Measurements from ENCODE around the gene HHATL. TPM values are rescaled to one million over a fixed set of nuclear protein-coding genes. Genes with fewer than 3 reads are reported as not detected.

HHATL gene
- total RNA-seq, 1 donor from 2014 or later, result not detected

DNA sequence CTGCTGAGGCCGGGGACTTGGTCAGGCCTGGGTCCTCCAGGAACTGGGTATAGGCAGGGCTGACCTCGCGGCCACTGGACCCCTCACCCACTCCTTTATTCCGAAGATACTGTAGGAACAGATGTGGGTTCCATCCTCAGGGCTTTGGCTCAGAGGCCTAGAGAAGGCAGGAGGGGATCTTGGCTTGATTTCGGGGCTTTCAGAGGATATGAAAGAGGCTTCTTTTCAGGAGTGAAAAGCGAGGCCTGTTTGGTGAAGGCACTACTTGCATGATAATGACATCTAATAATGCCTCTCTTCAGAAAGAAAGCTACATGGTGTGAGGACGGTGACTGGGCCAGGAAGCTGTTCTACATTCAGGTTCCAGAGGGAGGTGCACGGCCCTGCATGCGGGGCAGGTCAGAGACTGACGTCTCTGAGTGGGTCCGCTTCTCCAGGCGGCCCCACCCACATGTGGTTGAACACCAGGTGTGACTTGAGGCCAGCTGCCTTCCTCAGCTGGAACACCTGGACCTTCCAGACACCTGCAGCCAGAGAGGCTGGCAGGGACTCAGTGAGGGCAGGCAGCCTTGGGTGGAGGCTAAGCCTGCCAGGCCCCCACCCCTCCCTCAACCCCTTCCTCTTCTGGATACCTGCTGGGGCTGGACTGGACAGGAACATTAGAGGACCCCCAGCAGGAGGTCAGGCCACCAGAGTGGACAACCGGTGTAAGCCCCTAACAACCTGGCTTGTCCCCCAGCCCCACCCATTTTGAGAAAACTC is 31.1 kb upstream of the HHATL start:
- Mint-ChIP-seq H3K36me3 (ENCODE audit: insufficient read depth) (no peaks in the 10 kb centered on the region), H3K27me3 (no peaks in the 10 kb centered on the region), H3K27ac (no peak overlapping the region), H3K4me1 (ENCODE audit: low read depth) (peaks cover 9% of the 10 kb centered on the region), H3K9me3 (ENCODE audit: low read depth) (peaks cover 3% of the 10 kb centered on the region), H3K4me3 (ENCODE audit: low read depth) (no peak overlapping the region)
- no peak for DNase-seq (ENCODE audit: low spot score, unreplicated experiment)
- TF ChIP-seq, protein P1, sequence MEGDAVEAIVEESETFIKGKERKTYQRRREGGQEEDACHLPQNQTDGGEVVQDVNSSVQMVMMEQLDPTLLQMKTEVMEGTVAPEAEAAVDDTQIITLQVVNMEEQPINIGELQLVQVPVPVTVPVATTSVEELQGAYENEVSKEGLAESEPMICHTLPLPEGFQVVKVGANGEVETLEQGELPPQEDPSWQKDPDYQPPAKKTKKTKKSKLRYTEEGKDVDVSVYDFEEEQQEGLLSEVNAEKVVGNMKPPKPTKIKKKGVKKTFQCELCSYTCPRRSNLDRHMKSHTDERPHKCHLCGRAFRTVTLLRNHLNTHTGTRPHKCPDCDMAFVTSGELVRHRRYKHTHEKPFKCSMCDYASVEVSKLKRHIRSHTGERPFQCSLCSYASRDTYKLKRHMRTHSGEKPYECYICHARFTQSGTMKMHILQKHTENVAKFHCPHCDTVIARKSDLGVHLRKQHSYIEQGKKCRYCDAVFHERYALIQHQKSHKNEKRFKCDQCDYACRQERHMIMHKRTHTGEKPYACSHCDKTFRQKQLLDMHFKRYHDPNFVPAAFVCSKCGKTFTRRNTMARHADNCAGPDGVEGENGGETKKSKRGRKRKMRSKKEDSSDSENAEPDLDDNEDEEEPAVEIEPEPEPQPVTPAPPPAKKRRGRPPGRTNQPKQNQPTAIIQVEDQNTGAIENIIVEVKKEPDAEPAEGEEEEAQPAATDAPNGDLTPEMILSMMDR (IDR thresholded peaks at IDR 0.05; ENCODE audit: unreplicated experiment), result no peak

DNA sequence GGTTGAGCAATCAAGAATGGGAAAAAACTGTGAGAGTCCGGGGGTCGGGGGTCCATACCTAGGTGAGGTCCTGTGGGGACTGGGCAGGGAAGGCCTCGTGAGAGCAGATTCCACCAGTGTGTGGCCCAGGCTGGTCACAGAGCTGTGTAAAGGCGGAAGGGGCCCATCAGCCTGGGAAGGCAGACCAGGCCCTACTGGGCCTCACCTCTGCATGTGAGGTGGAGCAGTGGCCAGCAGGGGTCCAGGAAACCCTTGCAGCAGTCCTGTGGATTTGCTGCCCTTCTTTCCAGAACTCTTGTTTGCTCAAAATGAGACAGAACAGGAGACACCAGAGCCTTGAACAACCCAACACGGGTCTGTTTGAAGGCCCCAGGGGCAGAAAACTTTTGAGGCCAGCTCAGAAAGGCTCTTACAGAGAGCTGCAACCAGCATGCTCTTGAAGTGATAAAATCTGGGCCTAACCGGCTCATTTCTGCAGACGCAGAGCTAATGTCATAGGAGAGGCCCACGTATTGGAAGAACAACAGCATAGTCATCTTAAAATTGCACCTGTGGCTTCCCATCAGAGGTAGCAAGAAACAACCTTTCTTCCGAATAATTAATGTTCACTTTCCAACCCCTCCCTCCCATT is 30.3 kb upstream of the HHATL start:
- no peak for DNase-seq (ENCODE audit: low spot score, unreplicated experiment)
- Mint-ChIP-seq H3K9me3 (ENCODE audit: low read depth) (no peaks in the 10 kb centered on the region), H3K4me1 (ENCODE audit: low read depth) (peaks cover 9% of the 10 kb centered on the region), H3K4me3 (ENCODE audit: low read depth) (no peak overlapping the region), H3K36me3 (ENCODE audit: insufficient read depth) (no peaks in the 10 kb centered on the region), H3K27ac (no peak overlapping the region), H3K27me3 (peaks cover 2% of the 10 kb centered on the region)
- TF ChIP-seq, protein P1 (IDR thresholded peaks at IDR 0.05; ENCODE audit: unreplicated experiment), result peak; percentile 49

DNA sequence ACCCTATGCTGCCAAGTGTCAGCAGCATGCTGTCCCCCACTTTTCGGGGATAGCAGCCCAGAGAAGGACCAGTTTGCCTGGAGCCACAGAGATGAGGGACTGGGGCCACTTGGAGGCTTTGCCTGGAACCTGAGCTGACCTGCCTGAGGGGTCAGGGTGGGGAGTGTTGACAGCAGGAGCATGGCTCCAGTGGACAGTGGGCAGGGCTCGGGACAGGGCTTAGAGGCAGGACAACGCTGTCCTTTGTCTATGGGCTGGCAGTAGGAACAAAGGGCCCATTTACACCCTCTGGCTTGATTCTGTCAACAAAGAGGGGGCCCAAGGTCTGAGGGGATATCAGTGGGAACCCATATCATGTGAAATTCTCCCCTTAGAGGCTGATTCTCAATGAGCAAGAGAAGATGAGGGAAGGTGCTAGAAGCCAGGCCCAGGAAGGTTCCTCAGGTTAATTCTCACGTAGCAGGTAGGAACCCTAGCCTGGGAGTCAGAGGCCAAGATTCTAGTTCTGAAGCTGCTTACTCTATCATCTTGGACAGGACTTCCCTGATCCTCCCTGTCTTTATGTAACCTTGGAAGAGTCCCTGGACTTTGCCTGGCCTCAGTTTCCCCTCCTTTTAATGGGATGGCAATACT is 29.7 kb upstream of the HHATL start:
- Mint-ChIP-seq H3K27ac (peak overlapping the region; percentile 81), H3K4me1 (ENCODE audit: low read depth) (peaks cover 9% of the 10 kb centered on the region)

DNA sequence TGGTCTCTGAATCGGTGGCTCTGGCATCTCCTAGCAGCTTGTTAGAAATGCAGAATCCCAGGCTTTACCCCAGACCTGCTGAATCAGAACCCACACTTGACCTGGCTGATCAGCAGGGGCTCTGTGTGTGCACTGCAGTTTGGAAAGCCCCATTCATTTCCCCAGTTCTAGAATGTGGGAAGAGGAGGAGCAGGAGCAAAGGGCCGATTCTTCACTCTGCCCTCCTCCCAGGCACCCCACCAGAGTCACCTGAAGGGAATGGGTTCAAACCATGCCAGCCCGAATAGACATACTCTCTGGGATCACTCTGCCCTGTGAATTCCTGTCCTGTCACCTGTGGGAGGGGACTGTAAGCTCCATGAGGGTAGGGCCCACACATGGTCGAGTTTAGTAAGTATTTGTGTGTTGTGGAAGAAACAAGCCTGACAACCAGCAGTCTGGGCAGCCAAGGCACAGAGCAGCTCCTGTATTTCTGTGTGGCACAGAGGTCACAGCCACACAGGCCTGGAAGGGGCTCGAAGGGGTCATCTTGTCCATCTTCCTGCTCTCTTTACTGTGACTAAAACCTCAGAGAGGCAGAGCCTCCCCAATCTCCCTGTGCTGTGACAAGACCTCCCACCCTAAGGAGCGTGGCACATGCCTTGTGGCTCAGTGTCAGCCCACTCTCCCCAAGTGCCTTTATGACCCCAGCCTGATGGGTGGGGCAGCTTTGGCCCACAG is 29.0 kb upstream of the HHATL start:
- TF ChIP-seq, protein P1 (IDR thresholded peaks at IDR 0.05; ENCODE audit: unreplicated experiment), result no peak
- Mint-ChIP-seq H3K4me1 (ENCODE audit: low read depth) (peaks cover 9% of the 10 kb centered on the region), H3K4me3 (ENCODE audit: low read depth) (no peak overlapping the region), H3K27me3 (peaks cover 3% of the 10 kb centered on the region), H3K36me3 (ENCODE audit: insufficient read depth) (no peaks in the 10 kb centered on the region), H3K9me3 (ENCODE audit: low read depth) (no peaks in the 10 kb centered on the region), H3K27ac (peak overlapping the region; percentile 81)
- no peak for DNase-seq (ENCODE audit: low spot score, unreplicated experiment)

More for the DNA sequence above, 29.7 kb upstream of the HHATL start:
- no peak for DNase-seq (ENCODE audit: low spot score, unreplicated experiment)
- peaks cover 3% of the 10 kb centered on the region for H3K27me3 Mint-ChIP-seq
- no peak overlapping the region for H3K4me3 Mint-ChIP-seq (ENCODE audit: low read depth)
- no peaks in the 10 kb centered on the region for H3K36me3 Mint-ChIP-seq (ENCODE audit: insufficient read depth)
- no peaks in the 10 kb centered on the region for H3K9me3 Mint-ChIP-seq (ENCODE audit: low read depth)
- TF ChIP-seq, protein P1 (IDR thresholded peaks at IDR 0.05; ENCODE audit: unreplicated experiment), result no peak

All from progenitor cell of endocrine pancreas (in vitro differentiated cells).